ENCODE data around the gene ZFAND4. TPM values are rescaled to one million over a fixed set of nuclear protein-coding genes. Genes with fewer than 3 reads are reported as not detected.

The ZFAND4 gene
- total and polyA plus RNA-seq, 2 experiments from 2014 or later, result 7.4 to 30.3 TPM

DNA sequence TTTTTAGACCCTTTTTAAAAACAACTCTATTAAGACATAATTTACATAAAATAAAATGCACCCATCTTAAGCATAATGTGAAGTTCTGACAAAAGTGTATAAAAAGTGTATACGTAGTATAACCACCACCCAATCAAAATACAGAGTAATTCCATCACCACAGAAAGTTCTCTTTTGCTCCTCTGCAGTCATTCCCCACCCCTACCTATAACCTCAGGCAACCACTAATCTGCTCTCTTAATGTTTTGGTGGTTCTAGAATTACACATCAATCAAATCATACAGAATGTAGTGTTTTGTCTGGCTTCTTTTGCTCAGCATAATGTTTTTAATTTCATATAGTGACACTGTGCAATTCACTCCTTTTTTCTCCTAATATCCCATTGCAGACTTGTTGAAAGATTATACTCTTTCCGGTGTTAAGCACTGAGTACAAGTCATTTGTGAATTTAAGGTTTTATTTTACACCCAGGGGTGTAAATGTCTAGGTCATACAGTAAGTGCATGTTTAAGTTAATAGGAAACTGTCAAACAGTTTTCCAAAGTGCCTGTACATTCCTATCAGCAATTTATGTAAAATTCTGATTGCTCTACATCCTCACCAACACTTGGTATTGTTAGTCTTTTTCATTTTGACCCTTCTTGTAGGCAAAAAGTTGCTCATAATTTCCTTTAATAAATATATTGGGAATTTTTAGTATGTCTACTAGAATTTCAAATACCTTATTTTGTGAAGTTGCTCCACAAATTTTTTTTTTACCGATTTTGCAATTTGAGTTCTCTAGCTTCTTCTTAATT is 86.3 kb downstream of the ZFAND4 start (continued):
- TF ChIP-seq, protein P1, sequence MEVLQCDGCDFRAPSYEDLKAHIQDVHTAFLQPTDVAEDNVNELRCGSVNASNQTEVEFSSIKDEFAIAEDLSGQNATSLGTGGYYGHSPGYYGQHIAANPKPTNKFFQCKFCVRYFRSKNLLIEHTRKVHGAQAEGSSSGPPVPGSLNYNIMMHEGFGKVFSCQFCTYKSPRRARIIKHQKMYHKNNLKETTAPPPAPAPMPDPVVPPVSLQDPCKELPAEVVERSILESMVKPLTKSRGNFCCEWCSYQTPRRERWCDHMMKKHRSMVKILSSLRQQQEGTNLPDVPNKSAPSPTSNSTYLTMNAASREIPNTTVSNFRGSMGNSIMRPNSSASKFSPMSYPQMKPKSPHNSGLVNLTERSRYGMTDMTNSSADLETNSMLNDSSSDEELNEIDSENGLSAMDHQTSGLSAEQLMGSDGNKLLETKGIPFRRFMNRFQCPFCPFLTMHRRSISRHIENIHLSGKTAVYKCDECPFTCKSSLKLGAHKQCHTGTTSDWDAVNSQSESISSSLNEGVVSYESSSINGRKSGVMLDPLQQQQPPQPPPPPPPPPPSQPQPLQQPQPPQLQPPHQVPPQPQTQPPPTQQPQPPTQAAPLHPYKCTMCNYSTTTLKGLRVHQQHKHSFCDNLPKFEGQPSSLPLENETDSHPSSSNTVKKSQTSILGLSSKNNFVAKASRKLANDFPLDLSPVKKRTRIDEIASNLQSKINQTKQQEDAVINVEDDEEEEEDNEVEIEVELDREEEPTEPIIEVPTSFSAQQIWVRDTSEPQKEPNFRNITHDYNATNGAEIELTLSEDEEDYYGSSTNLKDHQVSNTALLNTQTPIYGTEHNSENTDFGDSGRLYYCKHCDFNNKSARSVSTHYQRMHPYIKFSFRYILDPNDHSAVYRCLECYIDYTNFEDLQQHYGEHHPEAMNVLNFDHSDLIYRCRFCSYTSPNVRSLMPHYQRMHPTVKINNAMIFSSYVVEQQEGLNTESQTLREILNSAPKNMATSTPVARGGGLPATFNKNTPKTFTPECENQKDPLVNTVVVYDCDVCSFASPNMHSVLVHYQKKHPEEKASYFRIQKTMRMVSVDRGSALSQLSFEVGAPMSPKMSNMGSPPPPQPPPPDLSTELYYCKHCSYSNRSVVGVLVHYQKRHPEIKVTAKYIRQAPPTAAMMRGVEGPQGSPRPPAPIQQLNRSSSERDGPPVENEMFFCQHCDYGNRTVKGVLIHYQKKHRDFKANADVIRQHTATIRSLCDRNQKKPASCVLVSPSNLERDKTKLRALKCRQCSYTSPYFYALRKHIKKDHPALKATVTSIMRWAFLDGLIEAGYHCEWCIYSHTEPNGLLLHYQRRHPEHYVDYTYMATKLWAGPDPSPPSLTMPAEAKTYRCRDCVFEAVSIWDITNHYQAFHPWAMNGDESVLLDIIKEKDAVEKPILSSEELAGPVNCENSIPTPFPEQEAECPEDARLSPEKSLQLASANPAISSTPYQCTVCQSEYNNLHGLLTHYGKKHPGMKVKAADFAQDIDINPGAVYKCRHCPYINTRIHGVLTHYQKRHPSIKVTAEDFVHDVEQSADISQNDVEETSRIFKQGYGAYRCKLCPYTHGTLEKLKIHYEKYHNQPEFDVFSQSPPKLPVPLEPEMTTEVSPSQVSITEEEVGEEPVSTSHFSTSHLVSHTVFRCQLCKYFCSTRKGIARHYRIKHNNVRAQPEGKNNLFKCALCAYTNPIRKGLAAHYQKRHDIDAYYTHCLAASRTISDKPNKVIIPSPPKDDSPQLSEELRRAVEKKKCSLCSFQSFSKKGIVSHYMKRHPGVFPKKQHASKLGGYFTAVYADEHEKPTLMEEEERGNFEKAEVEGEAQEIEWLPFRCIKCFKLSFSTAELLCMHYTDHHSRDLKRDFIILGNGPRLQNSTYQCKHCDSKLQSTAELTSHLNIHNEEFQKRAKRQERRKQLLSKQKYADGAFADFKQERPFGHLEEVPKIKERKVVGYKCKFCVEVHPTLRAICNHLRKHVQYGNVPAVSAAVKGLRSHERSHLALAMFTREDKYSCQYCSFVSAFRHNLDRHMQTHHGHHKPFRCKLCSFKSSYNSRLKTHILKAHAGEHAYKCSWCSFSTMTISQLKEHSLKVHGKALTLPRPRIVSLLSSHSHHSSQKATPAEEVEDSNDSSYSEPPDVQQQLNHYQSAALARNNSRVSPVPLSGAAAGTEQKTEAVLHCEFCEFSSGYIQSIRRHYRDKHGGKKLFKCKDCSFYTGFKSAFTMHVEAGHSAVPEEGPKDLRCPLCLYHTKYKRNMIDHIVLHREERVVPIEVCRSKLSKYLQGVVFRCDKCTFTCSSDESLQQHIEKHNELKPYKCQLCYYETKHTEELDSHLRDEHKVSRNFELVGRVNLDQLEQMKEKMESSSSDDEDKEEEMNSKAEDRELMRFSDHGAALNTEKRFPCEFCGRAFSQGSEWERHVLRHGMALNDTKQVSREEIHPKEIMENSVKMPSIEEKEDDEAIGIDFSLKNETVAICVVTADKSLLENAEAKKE (CRISPR knock-in tag; IDR thresholded peaks at IDR 0.05), result no peak
- TF ChIP-seq NANOG (IDR thresholded peaks at IDR 0.05; ENCODE audit: borderline replicate concordance), result no peak

DNA sequence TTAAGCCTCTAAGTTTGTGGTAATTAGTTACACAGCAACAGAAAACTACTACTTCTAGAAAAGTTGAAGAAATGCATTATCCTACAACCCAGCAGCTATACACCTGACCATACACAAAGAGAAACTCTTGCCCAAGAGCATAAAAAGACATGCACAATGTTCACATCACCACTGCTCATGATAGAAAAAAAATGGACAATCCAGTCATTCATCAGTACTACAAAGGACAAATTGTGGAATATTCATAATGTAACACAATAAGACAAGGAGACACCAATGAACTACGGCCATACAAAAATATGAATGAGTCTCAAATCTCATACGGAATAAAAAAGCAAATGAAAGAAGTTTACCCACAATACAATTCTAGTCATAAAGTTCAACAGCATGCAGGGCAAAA is 87.4 kb downstream of the ZFAND4 start:
- peaks cover 2% of the 10 kb centered on the region for H3K27me3 Mint-ChIP-seq (ENCODE audit: insufficient read depth, low read depth, poor library complexity)
- TF ChIP-seq, protein P1 (CRISPR knock-in tag; IDR thresholded peaks at IDR 0.05), result no peak
- TF ChIP-seq NANOG (IDR thresholded peaks at IDR 0.05; ENCODE audit: borderline replicate concordance), result no peak
- no peak for TF ChIP-seq STAT1 (IDR thresholded peaks at IDR 0.05; ENCODE audit: unreplicated experiment)
- TF ChIP-seq, protein P2, sequence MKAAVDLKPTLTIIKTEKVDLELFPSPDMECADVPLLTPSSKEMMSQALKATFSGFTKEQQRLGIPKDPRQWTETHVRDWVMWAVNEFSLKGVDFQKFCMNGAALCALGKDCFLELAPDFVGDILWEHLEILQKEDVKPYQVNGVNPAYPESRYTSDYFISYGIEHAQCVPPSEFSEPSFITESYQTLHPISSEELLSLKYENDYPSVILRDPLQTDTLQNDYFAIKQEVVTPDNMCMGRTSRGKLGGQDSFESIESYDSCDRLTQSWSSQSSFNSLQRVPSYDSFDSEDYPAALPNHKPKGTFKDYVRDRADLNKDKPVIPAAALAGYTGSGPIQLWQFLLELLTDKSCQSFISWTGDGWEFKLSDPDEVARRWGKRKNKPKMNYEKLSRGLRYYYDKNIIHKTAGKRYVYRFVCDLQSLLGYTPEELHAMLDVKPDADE (IDR thresholded peaks at IDR 0.05), result no peak
- TF ChIP-seq CREB1 (CRISPR knock-in tag; IDR thresholded peaks at IDR 0.05; ENCODE audit: low read depth), result no peak
- TF ChIP-seq EZH2phosphoT487 (IDR thresholded peaks at IDR 0.05; ENCODE audit: unreplicated experiment), result no peak

More for the DNA sequence above, 87.4 kb downstream of the ZFAND4 start:
- Histone ChIP-seq H3K27ac (ENCODE audit: low read depth) (no peak overlapping the region), H2AFZ (no peak overlapping the region), H3K27me3 (ENCODE audit: insufficient read depth) (no peaks in the 10 kb centered on the region), H3K4me2 (no peak overlapping the region), H3F3A (replicated peaks; ENCODE audit: low read depth) (no peaks in the 10 kb centered on the region), H3K4me3 (no peak overlapping the region), H3K4me1 (ENCODE audit: insufficient read depth) (peaks cover 10% of the 10 kb centered on the region; the same call in 1 of the 2 replicates), H4K20me1 (replicated peaks; ENCODE audit: insufficient read depth) (0 out of 2 replicates have a peak, but pooled peaks cover 7% of the 10 kb centered on the region), H3K36me3 (ENCODE audit: insufficient read depth) (no peaks in the 10 kb centered on the region), H3K79me2 (replicated peaks; ENCODE audit: insufficient read depth) (peaks cover 36% of the 10 kb centered on the region), H3K9me2 (ENCODE audit: insufficient read depth) (no peaks in the 10 kb centered on the region)
- no peaks in the 10 kb centered on the region; the same call in 2 of the 3 replicates for H3K9me3 Mint-ChIP-seq
- no peak for DNase-seq (ENCODE audit: low spot score)
- H3K4me1 Mint-ChIP-seq, result peaks cover 10% of the 10 kb centered on the region
- no peak overlapping the region for H3K27ac Mint-ChIP-seq
- no peaks in the 10 kb centered on the region; the same call in 1 of the 3 replicates for H3K36me3 Mint-ChIP-seq (ENCODE audit: low read depth)
- H3K4me3 Mint-ChIP-seq, result no peak overlapping the region
- ATAC-seq, result no peak
